GM19372 (cell line): ENCODE results near the gene OTUD5.

Experiments used
- ATAC-seq: cut with Tn5 transposase; IDR thresholded peaks from one replicate; pipeline ENCODE4 v1.9.1; 2021; ENCODE audit warnings: mild to moderate bottlenecking, low read depth, moderate library complexity; ENCODE audit not compliant: unreplicated experiment

OTUD5 gene

GRCh38 chrX:48913605-48914366, 43.6 kb downstream of the OTUD5 start:
- ATAC-seq, result no peak

- peak; percentile 60 for ATAC-seq
Observed at GRCh38 chrX:48911412-48912182, 45.8 kb downstream of the OTUD5 start, which contains the start of gene SLC35A2. Gene SLC35A2 (minus strand): TSS chrX:48911646. CDS start chrX:48911636, 10 bp downstream.

GRCh38 chrX:48910926-48911411, 46.4 kb downstream of the OTUD5 start:
- peak; percentile 8 for ATAC-seq

GRCh38 chrX:48909703-48910294, 47.6 kb downstream of the OTUD5 start:
- ATAC-seq, result no peak

GRCh38 chrX:48908600-48908999, 48.8 kb downstream of the OTUD5 start:
- no peak for ATAC-seq

GRCh38 chrX:48905090-48905790, 52.2 kb downstream of the OTUD5 start:
- no peak for ATAC-seq

- no peak for ATAC-seq
Observed at GRCh38 chrX:48904626-48905025, 52.8 kb downstream of the OTUD5 start.

GRCh38 chrX:48904180-48904579, 53.2 kb downstream of the OTUD5 start:
- ATAC-seq, result no peak

GRCh38 chrX:48903290-48903689, 54.1 kb downstream of the OTUD5 start:
- no peak for ATAC-seq

- no peak for ATAC-seq
Observed at GRCh38 chrX:48902776-48903175, 54.6 kb downstream of the OTUD5 start.

- no peak for ATAC-seq
Observed at GRCh38 chrX:48902135-48902534, 55.3 kb downstream of the OTUD5 start.

GRCh38 chrX:48901069-48901468, 56.3 kb downstream of the OTUD5 start:
- ATAC-seq, result no peak

GRCh38 chrX:48899078-48899410, 58.4 kb downstream of the OTUD5 start:
- ATAC-seq, result no peak

GRCh38 chrX:48897625-48898306, 59.6 kb downstream of the OTUD5 start, which contains the start of the genes PQBP1 and TIMM17B:
Gene PQBP1 (plus strand): TSS chrX:48897930. CDS start chrX:48898510, 580 bp downstream.
Gene TIMM17B (minus strand): TSS chrX:48897768. CDS start chrX:48897749, 19 bp downstream.
- ATAC-seq, result peak; percentile 86

GRCh38 chrX:48897157-48897624, 60.2 kb downstream of the OTUD5 start:
- peak; percentile 23 for ATAC-seq

- ATAC-seq, result no peak
Observed at GRCh38 chrX:48896611-48897011, 60.8 kb downstream of the OTUD5 start.

GRCh38 chrX:48894891-48895290, 62.5 kb downstream of the OTUD5 start:
- no peak for ATAC-seq

GRCh38 chrX:48893556-48894348, 63.7 kb downstream of the OTUD5 start:
- ATAC-seq, result no peak

- no peak for ATAC-seq
Observed at GRCh38 chrX:48892896-48893295, 64.5 kb downstream of the OTUD5 start.
